ENCODE measurements around the gene ADAMTS4.

- TF ChIP-seq CTCF (IDR thresholded peaks at IDR 0.05), result no peak
- no peak for TF ChIP-seq EZH2 (IDR thresholded peaks at IDR 0.05; ENCODE audit: borderline replicate concordance, insufficient read depth, low read depth, low read length, poor library complexity, severe bottlenecking)
Observed at GRCh38 chr1:161199506-161200139, 769 bp upstream of the ADAMTS4 start.

All from B cell (primary cell).